ENCODE data around the gene ADO.

ADO gene

DNA sequence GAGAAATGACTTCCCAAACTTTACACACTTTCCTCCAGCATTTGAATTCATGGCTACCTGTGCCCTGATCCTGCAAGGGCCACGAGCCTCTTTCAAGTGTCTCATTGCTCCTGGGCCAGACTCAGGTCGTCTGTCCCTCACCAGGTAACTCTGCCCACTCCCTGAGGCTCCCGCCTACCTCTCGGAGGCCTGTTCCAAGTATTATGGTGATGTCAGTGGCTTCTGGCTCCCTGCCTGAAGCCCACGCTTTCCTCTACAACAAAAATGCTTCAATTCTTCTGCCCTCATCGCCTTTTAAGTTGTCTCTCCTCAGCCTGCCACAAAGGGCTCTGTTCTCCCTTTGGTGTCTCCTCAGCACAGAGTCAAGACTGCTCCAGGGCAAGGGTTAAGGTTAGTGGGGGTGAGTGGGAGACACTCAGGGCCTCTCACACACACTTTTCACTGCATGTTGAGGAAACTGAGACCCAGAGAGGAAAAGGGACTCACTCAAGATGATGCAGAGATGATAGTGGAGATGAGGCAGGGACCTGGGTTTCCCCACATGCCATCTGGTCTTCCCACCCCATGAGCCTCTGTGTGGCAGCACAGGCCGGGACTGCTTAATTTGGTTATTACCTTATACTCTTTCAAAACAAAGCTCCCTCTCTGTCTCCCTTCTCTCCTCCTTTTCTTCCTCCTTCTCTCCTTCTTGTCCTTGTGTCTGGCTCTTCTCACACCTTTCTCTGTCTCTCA lies 39.9 kb downstream of the ADO start:
- Histone ChIP-seq H3K4me3 (replicated peaks; ENCODE audit: low read depth, low read length) (no peak overlapping the region), H3K27me3 (replicated peaks; ENCODE audit: control insufficient read depth, insufficient read depth, low read length) (no peaks in the 10 kb centered on the region), H3K36me3 (ENCODE audit: control insufficient read depth, insufficient read depth, low read length) (no peaks in the 10 kb centered on the region)
- TF ChIP-seq CTCF (IDR thresholded peaks at IDR 0.05; ENCODE audit: insufficient read depth, low read length, poor library complexity, severe bottlenecking) = no peak
- no peak for DNase-seq (ENCODE audit: extremely low read depth, insufficient read length)

GRCh38 chr10:62847433-62847832 lies 42.9 kb downstream of the ADO start:
- TF ChIP-seq CTCF (IDR thresholded peaks at IDR 0.05; ENCODE audit: insufficient read depth, low read length, poor library complexity, severe bottlenecking) = no peak
- H3K36me3 ChIP-seq (ENCODE audit: control insufficient read depth, insufficient read depth, low read length) = no peaks in the 10 kb centered on the region
- no peaks in the 10 kb centered on the region for H3K27me3 ChIP-seq (replicated peaks; ENCODE audit: control insufficient read depth, insufficient read depth, low read length)
- H3K4me3 ChIP-seq (replicated peaks; ENCODE audit: low read depth, low read length) = no peak overlapping the region
- DNase-seq (ENCODE audit: extremely low read depth, insufficient read length) = no peak

- no peaks in the 10 kb centered on the region for H3K27me3 ChIP-seq (replicated peaks; ENCODE audit: control insufficient read depth, insufficient read depth, low read length)
- no peak for TF ChIP-seq CTCF (IDR thresholded peaks at IDR 0.05; ENCODE audit: insufficient read depth, low read length, poor library complexity, severe bottlenecking)
- H3K4me3 ChIP-seq (replicated peaks; ENCODE audit: low read depth, low read length) = no peak overlapping the region
- DNase-seq (ENCODE audit: extremely low read depth, insufficient read length) = peak; percentile 36
- H3K36me3 ChIP-seq (ENCODE audit: control insufficient read depth, insufficient read depth, low read length) = no peaks in the 10 kb centered on the region
Measured at GRCh38 chr10:62850646-62851045, 46.1 kb downstream of the ADO start.

DNA sequence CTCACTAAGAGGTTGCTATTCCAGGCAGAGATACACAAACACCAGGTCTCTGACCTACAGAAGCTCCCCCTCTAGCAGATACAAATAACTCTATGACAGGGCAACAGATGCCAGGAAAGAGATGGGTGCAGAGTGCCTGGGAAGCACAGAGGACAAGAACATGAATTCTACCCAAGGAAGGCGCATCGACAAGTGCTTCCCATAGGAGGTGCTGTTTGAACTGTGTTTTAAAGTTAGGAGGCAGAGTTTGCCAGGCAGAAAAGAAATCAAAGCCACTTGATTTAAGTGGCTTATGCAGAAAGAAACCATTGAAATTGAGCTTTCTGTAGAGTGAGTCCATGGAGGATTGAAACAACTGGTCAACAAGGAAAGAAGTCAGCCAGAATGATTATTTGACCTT lies 46.9 kb downstream of the ADO start:
- DNase-seq (ENCODE audit: extremely low read depth, insufficient read length) = no peak

DNA sequence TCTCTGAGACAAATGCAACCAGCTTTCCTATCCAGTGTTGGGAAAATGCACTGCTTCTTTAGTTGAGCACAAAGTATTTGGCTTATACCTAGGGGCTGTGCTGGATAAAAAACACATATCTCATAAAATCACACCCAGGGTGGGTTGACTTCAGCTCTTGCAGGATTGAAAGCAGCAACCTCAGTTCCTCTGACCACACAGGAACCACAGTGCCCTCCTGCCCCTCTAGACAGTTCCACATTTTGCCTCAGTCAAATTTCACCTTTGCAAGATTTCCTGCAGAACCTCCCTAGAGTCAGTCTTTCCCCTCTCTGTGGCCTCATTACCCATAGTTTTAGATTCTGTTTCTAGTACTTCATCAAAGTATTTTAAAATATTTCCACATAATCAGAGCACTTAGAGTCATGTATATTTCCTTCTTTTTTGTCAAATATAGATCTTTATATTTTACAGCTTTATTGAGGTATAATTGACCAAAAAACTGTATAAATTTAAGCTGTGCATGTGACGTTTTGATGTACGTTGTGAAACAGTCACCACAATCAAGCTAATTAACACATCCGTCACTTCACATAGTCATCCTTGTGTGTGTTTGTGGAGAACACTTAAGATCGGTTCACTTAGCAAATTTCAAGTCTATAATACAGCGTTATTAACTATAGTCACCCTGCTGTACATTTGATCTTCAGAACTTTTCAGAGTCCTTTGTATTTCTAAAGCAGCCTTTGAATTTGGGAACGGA lies 48.6 kb downstream of the ADO start:
- H3K36me3 ChIP-seq (ENCODE audit: control insufficient read depth, insufficient read depth, low read length) = no peaks in the 10 kb centered on the region
- peak; percentile 41 for DNase-seq (ENCODE audit: extremely low read depth, insufficient read length)
- no peak overlapping the region; the same call in 1 of the 2 replicates for H3K4me3 ChIP-seq (replicated peaks; ENCODE audit: low read depth, low read length)
- no peak for TF ChIP-seq CTCF (IDR thresholded peaks at IDR 0.05; ENCODE audit: insufficient read depth, low read length, poor library complexity, severe bottlenecking)
- H3K27me3 ChIP-seq (replicated peaks; ENCODE audit: control insufficient read depth, insufficient read depth, low read length) = no peaks in the 10 kb centered on the region

More for the DNA sequence above, 46.9 kb downstream of the ADO start:
- TF ChIP-seq CTCF (IDR thresholded peaks at IDR 0.05; ENCODE audit: insufficient read depth, low read length, poor library complexity, severe bottlenecking) = peak; percentile 54
- H3K36me3 ChIP-seq (ENCODE audit: control insufficient read depth, insufficient read depth, low read length) = no peaks in the 10 kb centered on the region
- no peaks in the 10 kb centered on the region for H3K27me3 ChIP-seq (replicated peaks; ENCODE audit: control insufficient read depth, insufficient read depth, low read length)
- no peak overlapping the region for H3K4me3 ChIP-seq (replicated peaks; ENCODE audit: low read depth, low read length)
